NK-92 (cell line): ENCODE measurements around the gene PPM1M.

ENCODE experiments used
- DNase-seq: peaks from one replicate; lab custom pipeline; 2025; ENCODE audit not compliant: unreplicated experiment; lab: John Stamatoyannopoulos, UW

Gene PPM1M

GRCh38 chr3:52294320-52295150, 49.0 kb downstream of the PPM1M start:
- DNase-seq, result no peak

GRCh38 chr3:52295671-52296208, 50.2 kb downstream of the PPM1M start:
- DNase-seq, result no peak

DNA sequence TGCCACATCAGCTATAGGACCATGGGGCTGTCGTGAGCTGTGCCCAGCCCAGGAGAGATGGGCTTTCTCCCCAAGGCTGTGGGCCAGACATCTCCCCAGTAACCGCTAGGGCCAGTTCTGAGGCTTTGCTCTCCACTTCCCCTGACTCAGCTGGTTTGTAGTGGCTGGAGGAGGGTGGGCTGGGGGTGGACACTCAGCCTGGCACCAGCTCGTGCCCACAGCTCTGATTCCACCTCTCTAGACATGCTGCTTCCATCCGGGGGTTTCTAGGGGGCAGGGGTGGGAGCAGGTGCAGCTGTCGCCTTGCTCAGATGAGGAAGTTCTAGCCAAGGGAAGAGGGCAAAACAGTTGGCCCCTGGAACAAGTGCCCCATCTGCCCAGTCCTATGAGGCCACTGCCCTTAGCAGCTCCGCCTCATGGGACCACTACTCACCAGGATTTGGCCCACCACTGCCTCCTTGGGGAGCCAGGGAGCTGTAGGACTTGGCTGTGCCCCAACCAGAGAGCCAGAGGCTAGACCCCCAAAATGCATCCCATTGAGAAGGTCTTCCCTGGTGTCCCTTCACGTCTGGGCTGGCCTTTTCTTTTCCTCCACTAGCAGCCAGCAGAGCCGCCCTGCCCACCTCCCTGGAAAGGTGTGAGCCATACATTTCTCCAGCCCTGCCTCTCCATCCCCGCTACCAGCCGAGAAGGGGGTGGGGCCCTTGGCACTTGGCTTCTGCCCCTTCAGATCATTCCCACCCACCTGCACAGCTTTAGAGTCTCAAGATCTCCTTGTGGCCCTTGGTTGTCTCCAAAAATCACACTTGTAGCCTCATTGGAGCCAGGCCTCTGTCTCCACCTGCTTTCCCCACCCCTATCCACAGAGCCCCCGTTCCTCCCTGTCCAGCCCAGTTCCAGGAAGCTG, 51.9 kb downstream of the PPM1M start:
- no peak for DNase-seq

DNA sequence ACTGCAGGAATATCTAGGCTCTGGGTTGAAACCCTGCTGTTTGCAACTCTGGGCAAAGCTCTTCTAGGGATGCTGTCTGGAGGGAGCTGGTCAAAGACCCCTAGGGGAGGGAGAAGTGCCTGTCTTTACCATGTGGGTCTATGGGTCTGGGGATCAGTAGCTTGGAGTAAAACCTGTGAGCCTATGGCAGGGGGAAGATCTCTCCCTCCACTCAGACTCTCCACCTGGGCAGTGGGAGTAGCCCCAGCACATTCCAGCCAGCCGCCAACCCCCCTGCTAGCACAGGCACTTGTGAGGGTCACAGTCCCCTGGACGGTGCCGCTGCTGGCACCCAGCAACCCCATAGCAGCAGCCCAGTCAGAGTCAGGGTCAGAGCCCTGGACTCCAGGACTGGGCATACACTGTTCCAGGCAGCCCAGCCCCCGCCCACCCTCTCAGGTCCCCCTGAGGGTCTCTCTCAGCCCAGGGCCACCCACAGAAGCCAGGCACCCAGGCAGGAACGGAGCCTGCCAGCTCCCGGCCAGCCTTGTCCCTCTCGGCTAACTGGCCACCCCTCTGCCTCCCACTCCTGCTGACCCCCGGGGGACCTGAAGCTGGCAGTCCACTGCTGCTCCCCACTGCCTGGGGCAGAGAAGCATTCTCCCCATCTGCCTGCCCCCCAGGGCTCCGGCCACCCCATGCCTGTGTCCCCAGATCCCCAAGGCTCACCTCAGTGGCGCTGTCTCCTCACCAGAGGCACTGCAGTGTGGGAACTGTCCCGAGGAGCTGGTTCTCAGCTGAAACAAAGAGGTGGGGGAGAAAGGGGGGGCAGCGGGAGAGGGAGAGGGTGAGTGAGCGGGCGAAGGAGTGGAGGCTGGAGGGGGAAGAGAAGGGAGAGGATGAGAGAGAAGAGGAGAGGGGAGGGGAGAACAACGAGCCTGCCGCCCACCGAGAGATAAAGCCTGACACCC, 52.9 kb downstream of the PPM1M start:
- no peak for DNase-seq

- no peak for DNase-seq
Measured at GRCh38 chr3:52299247-52299878, 53.8 kb downstream of the PPM1M start.
